ENCODE measurements around the gene GLB1L2. TPM values are rescaled to one million over a fixed set of nuclear protein-coding genes. Genes with fewer than 3 reads are reported as not detected.
A peak's percentile ranks its signal among the peaks of the same experiment; 100 is the strongest.
"Not testable (repeated sequence)": the region's sequence is repeated elsewhere in the genome, so short reads cannot be mapped to it uniquely, and the experiment has no call there.

The GLB1L2 gene, protein sequence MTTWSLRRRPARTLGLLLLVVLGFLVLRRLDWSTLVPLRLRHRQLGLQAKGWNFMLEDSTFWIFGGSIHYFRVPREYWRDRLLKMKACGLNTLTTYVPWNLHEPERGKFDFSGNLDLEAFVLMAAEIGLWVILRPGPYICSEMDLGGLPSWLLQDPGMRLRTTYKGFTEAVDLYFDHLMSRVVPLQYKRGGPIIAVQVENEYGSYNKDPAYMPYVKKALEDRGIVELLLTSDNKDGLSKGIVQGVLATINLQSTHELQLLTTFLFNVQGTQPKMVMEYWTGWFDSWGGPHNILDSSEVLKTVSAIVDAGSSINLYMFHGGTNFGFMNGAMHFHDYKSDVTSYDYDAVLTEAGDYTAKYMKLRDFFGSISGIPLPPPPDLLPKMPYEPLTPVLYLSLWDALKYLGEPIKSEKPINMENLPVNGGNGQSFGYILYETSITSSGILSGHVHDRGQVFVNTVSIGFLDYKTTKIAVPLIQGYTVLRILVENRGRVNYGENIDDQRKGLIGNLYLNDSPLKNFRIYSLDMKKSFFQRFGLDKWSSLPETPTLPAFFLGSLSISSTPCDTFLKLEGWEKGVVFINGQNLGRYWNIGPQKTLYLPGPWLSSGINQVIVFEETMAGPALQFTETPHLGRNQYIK
- total RNA-seq: 0.30 TPM
- long read RNA-seq, partial matches to known transcripts: 1 of 1 reads
- long read RNA-seq, other reads (novel, unspliced or antisense): 0 of 1 reads

DNA sequence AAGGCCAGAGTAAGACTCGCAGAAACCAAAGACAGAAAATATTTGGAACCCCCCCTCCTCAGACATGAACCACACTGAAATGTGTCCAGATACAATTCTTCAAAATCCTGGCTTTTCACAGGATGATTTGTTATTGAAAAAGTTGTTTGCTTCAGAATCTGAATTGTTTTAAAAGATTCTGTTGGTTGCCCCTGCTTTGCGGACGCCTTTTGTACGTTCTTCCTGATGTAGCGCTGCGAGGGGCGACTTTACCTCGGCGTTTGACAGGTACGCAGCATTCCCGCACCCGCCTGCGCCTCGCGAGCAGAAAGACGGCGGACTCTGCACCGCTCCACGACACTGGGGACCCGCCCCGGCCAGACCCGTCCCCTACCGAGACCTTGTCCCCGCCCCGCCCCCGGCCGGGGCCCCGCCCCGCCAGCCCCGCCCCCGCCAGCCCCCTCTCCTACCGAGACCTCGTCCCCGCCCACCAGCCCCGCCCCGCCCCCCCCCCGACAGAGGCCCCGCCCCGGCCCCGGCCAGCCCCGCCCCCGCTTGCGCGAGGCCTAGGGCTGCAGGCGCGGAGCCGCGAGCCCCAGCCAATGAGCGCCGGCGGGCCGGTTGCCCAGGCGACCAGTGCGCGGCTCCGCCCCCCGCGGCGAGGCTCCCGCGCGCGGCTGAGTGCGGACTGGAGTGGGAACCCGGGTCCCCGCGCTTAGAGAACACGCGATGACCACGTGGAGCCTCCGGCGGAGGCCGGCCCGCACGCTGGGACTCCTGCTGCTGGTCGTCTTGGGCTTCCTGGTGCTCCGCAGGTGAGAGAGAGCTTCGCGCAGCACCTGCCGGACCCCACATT is at the start of gene GLB1L2:
GLB1L2 (plus strand) TSS at position 635 of the 835 bp plus-strand sequence; CDS start at position 709, 74 bp downstream.
- H3K27ac ChIP-seq (replicated peaks): no peak within 1 kb of the TSS
- DNase-seq: peak; percentile 70
- H3K36me3 ChIP-seq: no peaks in the 10 kb centered on the region
- no peaks in the 10 kb centered on the region for H3K9me3 ChIP-seq (replicated peaks)
- H3K27me3 ChIP-seq (ENCODE audit: low read depth): peaks cover 91% of the 10 kb centered on the region
- H3K4me1 ChIP-seq: peaks cover 19% of the 10 kb centered on the region
- TF ChIP-seq, protein P1, sequence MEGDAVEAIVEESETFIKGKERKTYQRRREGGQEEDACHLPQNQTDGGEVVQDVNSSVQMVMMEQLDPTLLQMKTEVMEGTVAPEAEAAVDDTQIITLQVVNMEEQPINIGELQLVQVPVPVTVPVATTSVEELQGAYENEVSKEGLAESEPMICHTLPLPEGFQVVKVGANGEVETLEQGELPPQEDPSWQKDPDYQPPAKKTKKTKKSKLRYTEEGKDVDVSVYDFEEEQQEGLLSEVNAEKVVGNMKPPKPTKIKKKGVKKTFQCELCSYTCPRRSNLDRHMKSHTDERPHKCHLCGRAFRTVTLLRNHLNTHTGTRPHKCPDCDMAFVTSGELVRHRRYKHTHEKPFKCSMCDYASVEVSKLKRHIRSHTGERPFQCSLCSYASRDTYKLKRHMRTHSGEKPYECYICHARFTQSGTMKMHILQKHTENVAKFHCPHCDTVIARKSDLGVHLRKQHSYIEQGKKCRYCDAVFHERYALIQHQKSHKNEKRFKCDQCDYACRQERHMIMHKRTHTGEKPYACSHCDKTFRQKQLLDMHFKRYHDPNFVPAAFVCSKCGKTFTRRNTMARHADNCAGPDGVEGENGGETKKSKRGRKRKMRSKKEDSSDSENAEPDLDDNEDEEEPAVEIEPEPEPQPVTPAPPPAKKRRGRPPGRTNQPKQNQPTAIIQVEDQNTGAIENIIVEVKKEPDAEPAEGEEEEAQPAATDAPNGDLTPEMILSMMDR (IDR thresholded peaks at IDR 0.05; ENCODE audit: borderline replicate concordance): no peak
- intact Hi-C loops (cut with micrococcal nuclease): no loop called here
- peak within 1 kb of the TSS; percentile 67 for H3K4me3 ChIP-seq

DNA sequence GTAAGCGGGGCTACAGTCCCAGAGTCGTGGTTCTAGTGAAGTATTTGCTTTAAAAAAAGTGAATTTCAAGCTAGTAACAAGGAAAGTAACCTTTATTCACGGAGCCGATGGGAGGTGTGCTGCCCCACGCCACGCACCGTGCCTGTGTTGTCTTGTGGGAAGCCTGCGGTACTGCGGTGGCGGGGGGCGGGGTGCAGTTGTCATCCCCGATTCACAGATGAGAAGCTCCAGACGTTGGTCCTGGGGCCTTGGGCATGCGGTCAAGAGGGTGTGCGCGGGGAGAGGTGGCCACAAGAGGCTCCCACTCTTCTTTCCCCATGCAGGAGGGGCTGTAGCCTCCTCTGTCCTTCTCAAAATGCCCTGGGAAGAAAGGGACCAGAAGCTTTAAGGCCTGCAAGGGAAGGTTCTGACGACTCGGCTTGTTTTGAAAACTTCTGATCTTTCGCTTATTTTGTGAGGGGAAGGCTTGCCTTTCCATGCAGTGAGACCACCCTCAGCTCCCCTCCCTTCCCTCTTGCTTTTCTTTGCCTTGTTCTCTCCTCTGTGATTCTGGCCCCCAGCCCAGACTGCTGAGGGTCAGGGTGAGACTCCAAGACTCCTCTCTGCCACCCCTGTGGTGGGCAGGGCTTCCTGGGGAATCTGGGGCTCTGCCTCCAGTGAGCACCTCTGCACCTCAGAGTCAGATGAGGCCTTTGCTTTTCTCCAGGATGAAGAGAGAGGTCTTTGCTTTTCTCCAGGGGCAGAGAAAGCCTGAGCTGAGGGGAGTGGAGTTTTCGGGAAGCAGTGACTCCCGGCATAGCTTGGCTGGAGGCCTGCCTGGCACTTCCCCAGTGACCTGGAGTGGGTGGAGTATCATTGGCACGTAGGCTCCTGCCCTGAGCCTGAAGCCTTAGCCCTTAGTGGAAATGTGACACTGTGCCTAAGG is 49.4 kb upstream of the GLB1L2 start:
- Histone ChIP-seq H3K27me3 (ENCODE audit: low read depth) (peaks cover 58% of the 10 kb centered on the region), H3K9me3 (replicated peaks) (no peaks in the 10 kb centered on the region), H3K27ac (replicated peaks) (no peak overlapping the region), H3K4me3 (no peak overlapping the region), H3K36me3 (no peaks in the 10 kb centered on the region), H3K4me1 (peaks cover 3% of the 10 kb centered on the region)
- DNase-seq: peak; percentile 41
- TF ChIP-seq, protein P1 (IDR thresholded peaks at IDR 0.05; ENCODE audit: borderline replicate concordance): no peak
- intact Hi-C loops (cut with micrococcal nuclease): no loop called here

DNA sequence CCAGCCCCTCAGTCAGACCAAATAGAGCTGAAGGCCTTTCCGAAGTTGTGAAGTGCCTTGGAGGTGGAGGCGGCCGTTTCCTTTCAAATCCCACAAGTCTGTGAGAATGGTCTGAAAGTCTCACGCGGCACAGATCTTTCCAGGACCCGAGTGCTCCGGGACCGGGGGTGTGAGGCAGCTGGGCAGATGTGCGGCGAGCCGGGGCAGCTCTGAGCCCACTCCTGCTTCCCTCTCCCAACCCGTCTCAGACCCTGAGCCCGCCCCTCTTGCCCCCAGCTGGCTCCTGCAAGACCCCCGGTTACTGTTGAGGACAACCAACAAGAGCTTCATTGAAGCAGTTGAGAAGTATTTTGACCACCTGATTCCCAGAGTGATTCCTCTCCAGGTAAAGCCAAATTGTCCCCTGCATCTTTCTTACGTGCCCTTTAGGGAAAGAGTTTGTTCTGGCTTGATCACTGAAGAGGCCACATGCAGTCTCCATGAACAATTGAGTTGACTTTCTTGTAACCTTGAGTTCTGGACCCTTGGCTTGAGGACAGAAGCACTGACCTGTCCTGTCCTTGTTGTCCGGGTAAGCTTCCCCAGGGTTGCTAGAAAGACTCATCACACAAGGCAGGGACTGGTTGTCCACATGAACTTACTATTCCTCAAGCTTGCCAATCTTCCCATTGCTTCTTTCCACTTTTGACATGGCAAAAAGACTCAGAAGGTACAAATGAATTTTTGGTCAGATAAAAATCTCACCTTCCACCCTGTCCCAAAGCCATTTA is 48.1 kb upstream of the GLB1L2 start:
- peaks cover 49% of the 10 kb centered on the region for H3K27me3 ChIP-seq (ENCODE audit: low read depth)
- no peak overlapping the region for H3K4me3 ChIP-seq
- H3K9me3 ChIP-seq (replicated peaks): no peaks in the 10 kb centered on the region
- DNase-seq: no peak
- no peak overlapping the region for H3K27ac ChIP-seq (replicated peaks)
- intact Hi-C loops (cut with micrococcal nuclease): no loop called here
- H3K4me1 ChIP-seq: no peaks in the 10 kb centered on the region
- TF ChIP-seq, protein P1 (IDR thresholded peaks at IDR 0.05; ENCODE audit: borderline replicate concordance): no peak
- H3K36me3 ChIP-seq: no peaks in the 10 kb centered on the region

DNA sequence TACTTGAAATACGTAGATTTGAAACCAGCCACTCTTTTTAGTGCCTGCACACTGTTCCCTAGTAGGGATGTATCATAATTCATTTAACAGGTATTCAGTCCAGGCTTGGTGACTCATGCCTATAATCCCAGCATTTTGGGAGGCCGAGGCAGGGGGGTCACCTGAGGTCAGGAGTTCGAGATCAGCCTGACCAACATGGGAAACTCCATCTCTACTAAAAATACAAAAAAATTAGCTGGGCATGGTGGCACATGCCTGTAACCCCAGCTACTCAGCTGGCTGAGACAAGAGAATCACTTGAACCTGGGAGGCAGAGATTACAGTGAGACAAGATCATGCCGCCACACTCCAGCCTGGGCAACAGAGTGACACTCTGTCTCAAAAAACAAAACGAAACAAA is 47.4 kb upstream of the GLB1L2 start:
- intact Hi-C loops (cut with micrococcal nuclease); H3K36me3 ChIP-seq; DNase-seq: not testable (repeated sequence)

DNA sequence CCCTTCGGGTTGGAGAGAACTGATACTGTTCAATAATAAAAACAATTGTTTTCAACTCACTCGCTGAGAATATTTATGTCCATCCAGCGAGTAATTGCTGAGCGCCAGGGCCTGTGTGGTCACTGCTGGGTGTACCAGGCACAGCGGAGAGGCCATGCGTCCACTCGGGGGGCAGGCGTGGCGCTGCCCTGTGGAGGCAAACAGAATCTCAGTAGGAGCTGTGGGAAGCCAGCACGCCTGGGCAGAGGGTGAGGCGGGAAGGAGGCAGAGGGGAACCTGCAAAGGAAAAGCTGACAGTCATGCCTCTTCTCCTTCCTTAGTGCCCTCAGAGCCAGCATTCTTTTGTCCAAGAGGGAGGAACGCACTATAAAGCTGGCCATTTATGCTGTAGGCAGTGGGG is 44.2 kb upstream of the GLB1L2 start:
- Histone ChIP-seq H3K27me3 (ENCODE audit: low read depth) (peaks cover 25% of the 10 kb centered on the region), H3K9me3 (replicated peaks) (no peaks in the 10 kb centered on the region), H3K4me1 (no peaks in the 10 kb centered on the region), H3K27ac (replicated peaks) (no peak overlapping the region), H3K36me3 (no peaks in the 10 kb centered on the region), H3K4me3 (no peak overlapping the region)
- intact Hi-C loops (cut with micrococcal nuclease): no loop called here
- DNase-seq: no peak
- TF ChIP-seq, protein P1 (IDR thresholded peaks at IDR 0.05; ENCODE audit: borderline replicate concordance): no peak

More for the DNA sequence above, 47.4 kb upstream of the GLB1L2 start:
- not testable (repeated sequence) for H3K27ac ChIP-seq (replicated peaks); H3K9me3 ChIP-seq (replicated peaks); H3K4me3 ChIP-seq; H3K4me1 ChIP-seq
- H3K27me3 ChIP-seq (ENCODE audit: low read depth): peaks cover 42% of the 10 kb centered on the region

All from left ventricle myocardium inferior (tissue), 1 donor.